AG10803 (cell line): ENCODE data around the gene FKBP6.

Experiments
- DNase-seq: peaks from one replicate; pipeline ENCODE4 v3.0.0; 2010; ENCODE audit warnings: low read depth
- H3K4me3 ChIP-seq: 2 replicates; pipeline ENCODE4 v1.5.1; 2011; ENCODE audit warnings: mild to moderate bottlenecking, low read length, control low read depth
- TF ChIP-seq, protein P1 (sequence below): conservative IDR thresholded peaks from 2 replicates; pipeline ENCODE4 v1.5.1; 2011; ENCODE audit warnings: mild to moderate bottlenecking, low read length, control low read depth, inconsistent platforms

Gene FKBP6

DNA sequence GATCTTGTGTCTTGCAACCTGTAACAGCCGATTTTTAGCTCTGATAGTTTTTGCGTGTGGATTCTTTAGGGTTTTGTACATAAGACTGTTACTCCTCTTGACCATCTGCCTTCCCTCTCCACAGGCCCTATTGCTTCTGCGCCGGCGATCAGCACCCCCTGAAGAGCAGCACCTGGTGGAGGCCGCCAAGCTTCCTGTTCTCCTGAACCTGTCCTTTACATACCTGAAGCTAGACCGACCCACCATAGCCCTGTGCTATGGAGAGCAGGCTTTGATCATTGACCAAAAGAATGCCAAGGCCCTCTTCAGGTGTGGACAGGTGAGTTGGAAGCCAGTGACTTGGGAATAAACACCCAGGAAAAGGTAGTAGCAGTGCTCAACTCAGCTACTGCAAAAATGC is 12.6 kb downstream of the FKBP6 start:
- no peak for DNase-seq
- TF ChIP-seq, protein P1, sequence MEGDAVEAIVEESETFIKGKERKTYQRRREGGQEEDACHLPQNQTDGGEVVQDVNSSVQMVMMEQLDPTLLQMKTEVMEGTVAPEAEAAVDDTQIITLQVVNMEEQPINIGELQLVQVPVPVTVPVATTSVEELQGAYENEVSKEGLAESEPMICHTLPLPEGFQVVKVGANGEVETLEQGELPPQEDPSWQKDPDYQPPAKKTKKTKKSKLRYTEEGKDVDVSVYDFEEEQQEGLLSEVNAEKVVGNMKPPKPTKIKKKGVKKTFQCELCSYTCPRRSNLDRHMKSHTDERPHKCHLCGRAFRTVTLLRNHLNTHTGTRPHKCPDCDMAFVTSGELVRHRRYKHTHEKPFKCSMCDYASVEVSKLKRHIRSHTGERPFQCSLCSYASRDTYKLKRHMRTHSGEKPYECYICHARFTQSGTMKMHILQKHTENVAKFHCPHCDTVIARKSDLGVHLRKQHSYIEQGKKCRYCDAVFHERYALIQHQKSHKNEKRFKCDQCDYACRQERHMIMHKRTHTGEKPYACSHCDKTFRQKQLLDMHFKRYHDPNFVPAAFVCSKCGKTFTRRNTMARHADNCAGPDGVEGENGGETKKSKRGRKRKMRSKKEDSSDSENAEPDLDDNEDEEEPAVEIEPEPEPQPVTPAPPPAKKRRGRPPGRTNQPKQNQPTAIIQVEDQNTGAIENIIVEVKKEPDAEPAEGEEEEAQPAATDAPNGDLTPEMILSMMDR = no peak
- no peak overlapping the region for H3K4me3 ChIP-seq

DNA sequence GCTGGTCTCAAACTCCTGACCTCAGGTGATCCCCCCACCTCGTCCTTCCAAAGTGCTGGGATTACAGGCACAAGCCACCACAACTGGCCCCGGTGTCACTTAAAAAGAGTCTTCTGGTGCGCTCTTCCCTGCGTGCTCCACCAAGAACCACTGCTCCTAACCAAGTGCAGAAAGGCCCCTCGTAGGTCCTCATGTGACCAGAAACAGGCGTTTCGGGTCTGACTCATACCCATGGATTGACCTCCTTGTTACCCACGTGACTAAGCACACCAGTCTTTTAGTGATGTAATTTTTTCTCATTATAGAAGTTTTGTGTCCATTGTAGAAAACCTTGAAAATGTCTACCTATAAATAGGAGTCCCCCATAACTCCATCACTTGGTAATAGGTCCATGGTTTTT is 13.9 kb downstream of the FKBP6 start:
- peak; percentile 62 for DNase-seq
- no peak overlapping the region for H3K4me3 ChIP-seq
- TF ChIP-seq, protein P1 = no peak

DNA sequence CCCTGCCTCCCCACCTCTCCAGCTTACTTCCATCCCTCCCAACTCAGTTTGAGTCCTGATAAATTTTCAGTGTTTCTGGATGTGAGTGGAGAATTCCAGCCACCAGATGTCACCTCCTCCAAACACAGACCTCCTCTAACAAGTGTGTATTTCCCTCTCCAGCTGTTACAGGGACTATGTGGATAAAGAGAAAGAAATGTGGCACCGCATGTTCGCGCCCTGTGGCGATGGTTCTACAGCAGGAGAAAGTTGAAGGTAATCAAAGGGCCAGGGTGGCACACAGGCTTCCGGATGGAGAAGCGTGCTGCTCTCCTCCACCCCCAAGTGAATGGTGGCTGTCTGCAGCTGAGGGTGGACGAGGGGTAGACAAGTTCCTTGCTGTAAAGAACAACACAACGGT is 14.7 kb downstream of the FKBP6 start:
- H3K4me3 ChIP-seq = peak overlapping the region; percentile 23
- TF ChIP-seq, protein P1 = peak; percentile 81

DNA sequence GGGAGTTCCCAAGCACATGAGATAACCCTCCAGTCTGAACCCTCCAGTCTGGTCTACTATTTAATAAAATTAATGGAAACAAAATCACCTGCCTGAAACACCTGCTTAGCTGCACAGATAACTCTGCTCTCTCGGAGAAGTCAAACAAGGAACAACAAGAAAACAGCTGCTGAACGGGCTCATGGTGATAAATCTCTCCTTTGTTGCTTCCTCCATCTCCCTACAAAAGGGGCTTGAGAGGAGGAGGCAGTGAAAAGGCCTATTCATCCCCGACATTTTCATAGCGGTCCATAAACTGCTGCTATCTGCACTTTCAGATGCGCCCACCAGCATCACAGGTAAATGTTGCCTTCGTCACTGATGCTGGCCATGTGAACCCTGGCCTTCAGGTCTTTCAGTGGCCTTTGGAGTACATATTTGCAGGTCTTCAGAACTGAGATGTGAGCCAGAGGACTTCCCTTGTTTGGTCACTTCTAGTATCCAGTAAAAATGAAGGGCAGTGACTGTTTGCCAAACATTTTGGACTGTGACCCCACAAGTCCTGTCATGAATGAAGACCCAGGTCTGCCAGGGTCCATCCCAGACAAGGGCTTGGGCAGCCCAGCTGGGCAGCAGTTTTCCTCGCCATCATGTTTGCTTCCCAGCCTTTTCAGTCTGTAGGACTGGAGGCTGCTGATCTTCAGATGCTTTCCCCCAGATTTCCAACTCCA is 15.9 kb downstream of the FKBP6 start:
- DNase-seq = no peak
- no peak overlapping the region for H3K4me3 ChIP-seq
- TF ChIP-seq, protein P1 = no peak

More for the DNA sequence above, 14.7 kb downstream of the FKBP6 start:
- peak; percentile 58 for DNase-seq

DNA sequence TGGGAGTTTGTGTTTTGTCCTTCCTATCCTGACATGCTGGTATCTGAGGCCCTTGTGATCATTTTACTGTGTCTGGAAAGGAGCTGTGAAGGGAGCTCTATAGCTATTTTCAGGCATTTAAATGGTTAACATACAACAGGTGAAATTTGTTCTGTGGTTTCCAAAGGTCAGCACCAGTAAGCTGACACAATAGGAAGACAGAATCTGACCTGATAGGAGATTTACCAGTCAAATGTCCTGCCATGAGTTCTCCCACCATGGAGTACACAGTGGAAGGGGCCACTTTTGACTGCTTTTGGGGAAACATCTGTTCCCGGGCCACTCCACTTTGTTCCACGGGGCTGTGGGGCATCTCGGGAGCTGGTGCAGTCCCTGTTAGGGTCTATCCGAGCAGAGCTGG is 17.6 kb downstream of the FKBP6 start:
- no peak for DNase-seq
- TF ChIP-seq, protein P1 = no peak
- no peak overlapping the region for H3K4me3 ChIP-seq

DNA sequence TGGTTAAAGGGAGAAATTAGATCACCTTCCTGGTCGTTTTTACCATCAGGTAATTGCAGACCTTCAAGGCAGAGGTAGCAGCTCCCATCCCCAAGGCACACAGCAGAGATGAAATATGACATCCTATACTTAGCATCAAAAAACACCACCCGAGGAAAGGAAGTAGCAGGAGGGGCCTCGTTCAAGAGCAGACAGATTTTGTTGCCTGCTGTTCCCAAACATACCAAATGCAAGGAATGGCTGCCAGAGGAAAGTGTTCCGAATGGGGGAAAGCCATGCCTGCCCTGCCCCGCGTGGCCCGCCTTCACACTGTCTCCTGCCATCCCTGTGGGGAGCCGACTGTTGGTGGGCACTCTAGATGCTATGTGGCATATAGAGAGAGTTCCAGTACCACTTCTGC is 18.0 kb downstream of the FKBP6 start:
- H3K4me3 ChIP-seq = no peak overlapping the region
- TF ChIP-seq, protein P1 = no peak
- DNase-seq = no peak

DNA sequence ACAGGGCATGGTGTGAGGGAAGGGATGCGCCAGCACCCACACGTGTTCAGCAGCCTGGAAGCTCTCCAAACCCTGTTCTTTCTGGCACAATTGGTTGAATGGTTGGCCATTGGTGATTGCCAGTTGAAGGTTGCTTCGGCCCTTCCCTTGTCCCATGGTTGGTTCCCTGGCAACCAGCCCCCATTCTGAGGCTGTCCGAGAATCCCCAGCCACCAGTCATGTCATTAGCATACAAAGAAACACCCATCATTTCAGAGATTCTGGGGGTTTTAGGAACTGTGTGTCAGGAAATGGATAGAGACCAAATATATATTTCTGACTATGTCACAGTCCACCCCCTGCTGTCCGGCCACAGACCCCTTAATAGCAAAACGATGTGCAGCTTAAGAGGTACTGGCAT is 21.8 kb downstream of the FKBP6 start:
- TF ChIP-seq, protein P1 = no peak
- no peak overlapping the region for H3K4me3 ChIP-seq
- no peak for DNase-seq
